Measurements from ENCODE around the gene PEAR1.

Gene PEAR1

GRCh38 chr1:156898161-156898566, 4.6 kb downstream of the PEAR1 start:
- in situ Hi-C loops (cut with MboI; ENCODE audit: low sequenced_read_pairs) = loop anchor here (25.0 kb wide), 1 partner anchor 186 kb away; the partner anchor contains the start of gene CRABP2

GRCh38 chr1:156898971-156899664, 5.6 kb downstream of the PEAR1 start:
- in situ Hi-C loops (cut with MboI; ENCODE audit: low sequenced_read_pairs) = loop anchor here (25.0 kb wide), 1 partner anchor 187 kb away; the partner anchor contains the start of gene CRABP2

GRCh38 chr1:156899956-156900718, 6.6 kb downstream of the PEAR1 start:
- in situ Hi-C loops (cut with MboI; ENCODE audit: low sequenced_read_pairs) = loop anchor here (25.0 kb wide), 1 partner anchor 188 kb away; the partner anchor contains the start of gene CRABP2

- in situ Hi-C loops (cut with MboI; ENCODE audit: low sequenced_read_pairs) = no loop called here
These were observed 7.5 kb downstream of the PEAR1 start for GRCh38 chr1:156900896-156901589.

DNA sequence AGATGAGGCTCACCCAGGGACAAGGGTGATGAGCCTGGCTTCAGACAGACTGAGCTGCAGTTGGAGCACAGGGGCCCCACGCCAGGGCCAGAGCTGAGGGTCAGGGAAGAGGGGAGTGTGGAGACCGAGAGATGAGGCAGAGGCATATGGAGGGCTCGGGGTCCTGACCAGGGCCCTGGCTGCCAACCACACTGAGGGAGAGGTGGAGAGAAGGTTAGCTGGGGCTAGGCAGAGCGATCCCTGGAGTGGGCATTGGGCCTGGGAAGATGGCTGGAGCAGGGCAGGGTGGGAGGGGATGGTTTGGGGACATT, 8.0 kb downstream of the PEAR1 start:
- in situ Hi-C loops (cut with MboI; ENCODE audit: low sequenced_read_pairs) = no loop called here

GRCh38 chr1:156901966-156902915, 8.7 kb downstream of the PEAR1 start:
- in situ Hi-C loops (cut with MboI; ENCODE audit: low sequenced_read_pairs) = no loop called here

- in situ Hi-C loops (cut with MboI; ENCODE audit: low sequenced_read_pairs) = no loop called here
These were observed 10.0 kb downstream of the PEAR1 start for GRCh38 chr1:156903328-156904091.

GRCh38 chr1:156904187-156904959, 10.9 kb downstream of the PEAR1 start:
- in situ Hi-C loops (cut with MboI; ENCODE audit: low sequenced_read_pairs) = no loop called here

DNA sequence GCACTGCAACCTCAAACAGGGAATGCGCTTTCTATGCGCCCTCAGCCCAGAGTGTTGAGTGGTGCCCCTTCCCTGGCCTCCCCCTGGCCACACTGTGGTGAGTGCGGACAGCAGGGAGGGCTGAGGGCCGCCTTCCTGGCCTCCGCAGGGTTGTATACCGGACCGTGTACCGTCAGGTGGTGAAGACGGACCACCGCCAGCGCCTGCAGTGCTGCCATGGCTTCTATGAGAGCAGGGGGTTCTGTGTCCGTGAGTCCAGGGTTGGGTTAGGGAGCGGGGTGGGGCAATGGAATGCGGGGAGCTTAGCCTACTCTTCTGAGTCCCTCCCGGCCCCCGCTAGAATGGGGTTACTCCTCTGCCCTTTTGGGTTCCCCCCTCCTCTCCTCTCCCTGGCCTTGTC, 11.7 kb downstream of the PEAR1 start:
- in situ Hi-C loops (cut with MboI; ENCODE audit: low sequenced_read_pairs) = no loop called here

GRCh38 chr1:156905651-156906050, 12.1 kb downstream of the PEAR1 start:
- in situ Hi-C loops (cut with MboI; ENCODE audit: low sequenced_read_pairs) = no loop called here

GRCh38 chr1:156906206-156906906, 12.8 kb downstream of the PEAR1 start:
- in situ Hi-C loops (cut with MboI; ENCODE audit: low sequenced_read_pairs) = no loop called here

- in situ Hi-C loops (cut with MboI; ENCODE audit: low sequenced_read_pairs) = no loop called here
These were observed 15.0 kb downstream of the PEAR1 start for GRCh38 chr1:156908541-156908940.

DNA sequence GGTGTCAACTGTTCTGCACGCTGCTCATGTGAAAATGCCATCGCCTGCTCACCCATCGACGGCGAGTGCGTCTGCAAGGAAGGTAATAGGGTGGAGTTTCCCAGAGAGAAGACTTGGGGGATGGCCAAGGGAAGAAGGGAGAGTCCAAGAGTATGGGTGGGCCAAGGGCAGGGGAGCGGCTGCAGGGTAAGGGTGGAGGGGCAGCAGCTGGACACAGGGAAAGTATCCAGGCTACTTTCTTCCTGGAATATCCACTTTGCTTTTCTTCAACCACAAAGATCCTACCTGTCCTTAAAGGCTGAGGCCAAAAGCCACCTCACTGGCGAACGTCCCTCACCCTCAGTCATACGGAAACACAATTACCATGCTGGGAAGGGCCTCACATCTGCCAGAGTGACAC, 15.4 kb downstream of the PEAR1 start:
- in situ Hi-C loops (cut with MboI; ENCODE audit: low sequenced_read_pairs) = no loop called here

GRCh38 chr1:156909671-156910070, 16.2 kb downstream of the PEAR1 start:
- in situ Hi-C loops (cut with MboI; ENCODE audit: low sequenced_read_pairs) = no loop called here

GRCh38 chr1:156910309-156910782, 16.8 kb downstream of the PEAR1 start:
- in situ Hi-C loops (cut with MboI; ENCODE audit: low sequenced_read_pairs) = no loop called here

GRCh38 chr1:156911577-156912298, 18.2 kb downstream of the PEAR1 start:
- in situ Hi-C loops (cut with MboI; ENCODE audit: low sequenced_read_pairs) = no loop called here

GRCh38 chr1:156912310-156912709, 18.8 kb downstream of the PEAR1 start:
- in situ Hi-C loops (cut with MboI; ENCODE audit: low sequenced_read_pairs) = no loop called here
